Muscle of arm (tissue), 12 donors: ENCODE results near the gene NPC2. TPM values are rescaled to one million over a fixed set of nuclear protein-coding genes. Genes with fewer than 3 reads are reported as not detected.

Source experiments
- DNase-seq: peaks from one replicate; pipeline ENCODE4 v3.0.0-alpha.2; 2013
- polyA plus RNA-seq, 12 donors: library from polyadenylated mRNA; unstranded; fragments of 120-200 nt; gene quantifications; one replicate each; pipeline ENCODE4 v1.2.1, GENCODE V29; 2013; ENCODE audit not compliant: insufficient read length in 12 of 12

NPC2 gene
- polyA plus RNA-seq, 12 donors, result 74.3 to 157 (median 106) TPM; not detected in 1

DNA sequence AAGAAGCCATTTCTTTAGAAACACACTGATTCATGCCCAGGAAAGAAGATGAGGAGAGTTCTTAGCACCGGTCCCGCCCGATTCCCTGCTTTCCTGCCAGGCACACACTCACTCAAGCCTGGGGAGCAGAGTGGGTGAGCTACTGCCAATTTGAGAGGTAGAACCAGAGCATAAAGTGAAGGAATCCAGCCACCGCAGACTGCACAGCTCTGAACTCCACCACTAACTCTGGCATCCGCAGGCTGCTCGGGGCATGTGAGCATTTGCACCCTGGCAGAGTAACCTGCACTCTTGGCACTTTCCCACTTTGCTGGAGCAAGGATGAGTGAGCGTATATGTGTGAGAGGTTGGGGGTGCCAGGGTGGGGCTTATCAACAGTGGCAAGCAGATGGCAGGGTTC is 63.1 kb downstream of the NPC2 start:
- no peak for DNase-seq

Other genes starting within 250 kb of the NPC2 start
- gene ABCD4, start 190.4 kb downstream of the NPC2 start, polyA plus RNA-seq, result 10 to 100 TPM in 11 of 12 donors, not detected in 1; 42.6 to 84.9 (median 55.7) TPM
- gene VRTN, start 144.8 kb downstream of the NPC2 start, polyA plus RNA-seq, result under 1 TPM in 3 of 12 donors, not detected in 9; 0.21 to 0.47 (median 0.26) TPM
- under 1 TPM in 2 of 12 donors, not detected in 10; 0.08 to 0.11 TPM for gene SYNDIG1L, start 67.1 kb downstream of the NPC2 start, polyA plus RNA-seq
- gene ISCA2, start 460 bp upstream of the NPC2 start, polyA plus RNA-seq, result 10 to 100 TPM in 11 of 12 donors, not detected in 1; 18.4 to 39.8 (median 24.3) TPM
- 10 to 100 TPM in 3 of 12 donors, 1 to 10 TPM in 8, not detected in 1; 6.2 to 15.2 (median 8.1) TPM for gene LTBP2, start 118.9 kb upstream of the NPC2 start, polyA plus RNA-seq
- gene AREL1, start 219.8 kb upstream of the NPC2 start, polyA plus RNA-seq, result 10 to 100 TPM in 11 of 12 donors, not detected in 1; 15.4 to 25.0 (median 19.9) TPM
- 10 to 100 TPM in 11 of 12 donors, not detected in 1; 33.8 to 64.9 (median 44.8) TPM for gene FCF1, start 219.8 kb upstream of the NPC2 start, polyA plus RNA-seq